ENCODE measurements around the gene RAPGEF2.

Gene RAPGEF2

GRCh38 chr4:159134429-159134828 is 31.6 kb downstream of the RAPGEF2 start:
- no peak overlapping the region for H3K27ac ChIP-seq
- no peaks in the 10 kb centered on the region for H3K36me3 ChIP-seq
- no peak for DNase-seq
- TF ChIP-seq, protein P1, sequence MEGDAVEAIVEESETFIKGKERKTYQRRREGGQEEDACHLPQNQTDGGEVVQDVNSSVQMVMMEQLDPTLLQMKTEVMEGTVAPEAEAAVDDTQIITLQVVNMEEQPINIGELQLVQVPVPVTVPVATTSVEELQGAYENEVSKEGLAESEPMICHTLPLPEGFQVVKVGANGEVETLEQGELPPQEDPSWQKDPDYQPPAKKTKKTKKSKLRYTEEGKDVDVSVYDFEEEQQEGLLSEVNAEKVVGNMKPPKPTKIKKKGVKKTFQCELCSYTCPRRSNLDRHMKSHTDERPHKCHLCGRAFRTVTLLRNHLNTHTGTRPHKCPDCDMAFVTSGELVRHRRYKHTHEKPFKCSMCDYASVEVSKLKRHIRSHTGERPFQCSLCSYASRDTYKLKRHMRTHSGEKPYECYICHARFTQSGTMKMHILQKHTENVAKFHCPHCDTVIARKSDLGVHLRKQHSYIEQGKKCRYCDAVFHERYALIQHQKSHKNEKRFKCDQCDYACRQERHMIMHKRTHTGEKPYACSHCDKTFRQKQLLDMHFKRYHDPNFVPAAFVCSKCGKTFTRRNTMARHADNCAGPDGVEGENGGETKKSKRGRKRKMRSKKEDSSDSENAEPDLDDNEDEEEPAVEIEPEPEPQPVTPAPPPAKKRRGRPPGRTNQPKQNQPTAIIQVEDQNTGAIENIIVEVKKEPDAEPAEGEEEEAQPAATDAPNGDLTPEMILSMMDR (IDR thresholded peaks at IDR 0.05): no peak
- no peak overlapping the region for H3K4me3 ChIP-seq
- H3K9me3 ChIP-seq: no peaks in the 10 kb centered on the region
- intact Hi-C loops (cut with DNase I; ENCODE audit: low total_unique reads): no loop called here
- no peaks in the 10 kb centered on the region for H3K27me3 ChIP-seq
- H3K4me1 ChIP-seq: peaks cover 0 to 33% (median 6%) of the 10 kb centered on the region in 4 donors

- H3K36me3 ChIP-seq: no peaks in the 10 kb centered on the region
- no peak overlapping the region for H3K4me3 ChIP-seq
- H3K27ac ChIP-seq: no peak overlapping the region
- TF ChIP-seq, protein P1 (IDR thresholded peaks at IDR 0.05): no peak
- no peaks in the 10 kb centered on the region for H3K27me3 ChIP-seq
- DNase-seq: no peak
- peaks cover 0 to 41% (median 5%) of the 10 kb centered on the region in 4 donors for H3K4me1 ChIP-seq
- H3K9me3 ChIP-seq: no peaks in the 10 kb centered on the region
- intact Hi-C loops (cut with DNase I; ENCODE audit: low total_unique reads): no loop called here
These were observed 34.3 kb downstream of the RAPGEF2 start for GRCh38 chr4:159137176-159137575.

- DNase-seq: no peak
- no peak overlapping the region for H3K27ac ChIP-seq
- peaks cover 0 to 44% (median 7%) of the 10 kb centered on the region in 4 donors for H3K4me1 ChIP-seq
- H3K36me3 ChIP-seq: no peaks in the 10 kb centered on the region
- H3K4me3 ChIP-seq: no peak overlapping the region
- no peaks in the 10 kb centered on the region for H3K9me3 ChIP-seq
- TF ChIP-seq, protein P1 (IDR thresholded peaks at IDR 0.05): no peak
- intact Hi-C loops (cut with DNase I; ENCODE audit: low total_unique reads): no loop called here
- H3K27me3 ChIP-seq: no peaks in the 10 kb centered on the region
These were observed 35.6 kb downstream of the RAPGEF2 start for GRCh38 chr4:159138436-159138835.

- TF ChIP-seq, protein P1 (IDR thresholded peaks at IDR 0.05): no peak
- Histone ChIP-seq H3K4me3 (no peak overlapping the region), H3K27me3 (no peaks in the 10 kb centered on the region), H3K27ac (no peak overlapping the region), H3K4me1 (peaks cover 0 to 64% (median 9%) of the 10 kb centered on the region in 4 donors), H3K9me3 (no peaks in the 10 kb centered on the region), H3K36me3 (no peaks in the 10 kb centered on the region)
- intact Hi-C loops (cut with DNase I; ENCODE audit: low total_unique reads): no loop called here
- no peak for DNase-seq
These were observed 38.3 kb downstream of the RAPGEF2 start for GRCh38 chr4:159141193-159141592.

DNA sequence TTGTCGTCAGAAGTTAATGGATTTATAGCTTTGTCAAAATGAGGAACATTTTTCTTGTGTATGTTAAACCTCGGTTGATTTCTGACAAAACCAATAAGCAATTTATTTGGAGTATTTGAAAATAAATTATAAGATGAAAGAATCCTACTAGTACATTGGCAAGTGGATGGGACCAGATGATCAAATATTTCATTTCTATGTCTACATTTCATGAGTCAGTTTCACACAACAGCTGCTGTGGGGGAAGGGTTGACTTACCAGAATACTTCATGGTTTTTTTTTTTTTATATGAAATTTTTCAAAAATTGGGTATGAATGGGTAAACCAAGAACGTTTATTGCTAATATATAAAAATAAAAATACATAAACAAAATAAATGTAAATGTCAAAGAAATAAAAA is 39.4 kb downstream of the RAPGEF2 start:
- H3K4me1 ChIP-seq: peaks cover 0 to 66% (median 10%) of the 10 kb centered on the region in 4 donors
- H3K9me3 ChIP-seq: no peaks in the 10 kb centered on the region
- TF ChIP-seq, protein P1 (IDR thresholded peaks at IDR 0.05): no peak
- H3K27me3 ChIP-seq: no peaks in the 10 kb centered on the region
- no peaks in the 10 kb centered on the region for H3K36me3 ChIP-seq
- intact Hi-C loops (cut with DNase I; ENCODE audit: low total_unique reads): no loop called here
- no peak overlapping the region for H3K27ac ChIP-seq
- DNase-seq: no peak
- H3K4me3 ChIP-seq: no peak overlapping the region

All from tibial artery (tissue), 4 donors.